K562 (cell line): ENCODE measurements around the gene TXN2. TPM values are rescaled to one million over a fixed set of nuclear protein-coding genes. Genes with fewer than 3 reads are reported as not detected.
A peak's percentile ranks its signal among the peaks of the same experiment; 100 is the strongest.

Experiments used
- ARNT ChIP-seq, 2 experiments: fragments of 450-650 bp; IDR thresholded peaks; 2 replicates each; pipeline ENCODE4 v1.6.1; 2016; ENCODE audit warnings: mild to moderate bottlenecking in 1 of 2
- ELF2 ChIP-seq: fragments of 250-450 bp; sonication (Bioruptor Pico); IDR thresholded peaks from 2 replicates; pipeline ENCODE4 v1.5.0; 2021; ENCODE audit warnings: mild to moderate bottlenecking
- ELK1 ChIP-seq: sonication (generic); formaldehyde crosslinking; IDR thresholded peaks from 2 replicates; pipeline ENCODE4 v1.8.1; 2022; ENCODE audit warnings: missing genetic modification reagents
- ELK3 ChIP-seq: fragments of 450-650 bp; formaldehyde crosslinking; IDR thresholded peaks from 2 replicates; pipeline ENCODE4 v1.4.0; 2020; ENCODE audit warnings: mild to moderate bottlenecking
- KLF10 ChIP-seq: fragments of 250-450 bp; sonication (Bioruptor Pico); IDR thresholded peaks from 2 replicates; pipeline ENCODE4 v1.6.1; 2021; ENCODE audit warnings: matching md5 sums
- KLF16 ChIP-seq: IDR thresholded peaks from 2 replicates; pipeline ENCODE4 v1.6.1; 2016; ENCODE audit warnings: antibody characterized with exemption
- NEUROD1 ChIP-seq: fragments of 150-350 bp; IDR thresholded peaks from 2 replicates; pipeline ENCODE4 v1.6.1; 2014; ENCODE audit warnings: borderline replicate concordance, low read length, low read depth; ENCODE audit not compliant: partially characterized antibody
- SAP30 ChIP-seq: fragments of 200-600 bp; sonication (generic); IDR thresholded peaks from 2 replicates; pipeline ENCODE4 v1.6.1; 2012; ENCODE audit warnings: borderline replicate concordance, low read depth, mild to moderate bottlenecking, moderate library complexity, low read length, control low read depth, inconsistent platforms; ENCODE audit not compliant: insufficient read depth, poor library complexity, severe bottlenecking
- SIN3B ChIP-seq: fragments of 450-650 bp; IDR thresholded peaks from 2 replicates; pipeline ENCODE4 v1.6.1; 2017; ENCODE audit warnings: low read depth, mild to moderate bottlenecking, moderate library complexity
- TEAD1 ChIP-seq, 2 experiments: fragments of 450-650 bp in 1 of 2; sonication (generic) in 1 of 2; formaldehyde crosslinking; IDR thresholded peaks; 2 replicates each; pipeline versions ENCODE4 v1.4.0 to v1.8.0; 2020 to 2022; ENCODE audit warnings: mild to moderate bottlenecking in 2 of 2, missing genetic modification reagents in 1 of 2
- XRCC3 ChIP-seq: fragments of 450-650 bp; IDR thresholded peaks from 2 replicates; pipeline ENCODE4 v1.6.1; 2017; ENCODE audit warnings: mild to moderate bottlenecking, moderate library complexity
- ZBTB9 ChIP-seq: fragments of 450-650 bp; formaldehyde crosslinking; IDR thresholded peaks from 2 replicates; pipeline ENCODE4 v1.4.0; 2020; ENCODE audit warnings: mild to moderate bottlenecking, moderate library complexity
- ZC3H11A ChIP-seq: IDR thresholded peaks from 2 replicates; pipeline ENCODE4 v1.6.1; 2012; ENCODE audit warnings: low read depth, low read length, improper control_type of control experiment
- ZNF318 ChIP-seq, 2 experiments: fragments of 450-650 bp; IDR thresholded peaks; 2 replicates each; pipeline ENCODE4 v1.6.1; 2016; ENCODE audit warnings: mild to moderate bottlenecking in 2 of 2, borderline replicate concordance in 1 of 2, low read depth in 1 of 2, moderate library complexity in 1 of 2
- ZNF354B ChIP-seq: fragments of 250-450 bp; sonication (Bioruptor Pico); IDR thresholded peaks from 2 replicates; pipeline ENCODE4 v1.4.0; 2020
- polyA plus RNA-seq, 8 experiments: library from polyadenylated mRNA; depleted of rRNA in 4 of 8; stranded (reverse) in 5 of 8; unstranded in 3 of 8; fragments of >200 nt; fragmentation: Nextera tagmentation in 2 of 8; fragmentation: Illumina TruSeq in 1 of 8; extraction: Ambion mirVana in 2 of 8; extraction: Trizol in 1 of 8; gene quantifications; 2 replicates each; pipeline versions ENCODE4 v1.2.1 to v1.2.3, GENCODE V29; 2011 to 2014; ENCODE audit warnings: inconsistent platforms in 1 of 8, missing spikeins in 1 of 8
- total RNA-seq, 7 experiments: library from RNA; depleted of rRNA in 6 of 7; stranded (reverse); fragments of >200 nt in 6 of 7; fragmentation: Illumina TruSeq in 2 of 7; extraction: Trizol in 2 of 7; gene quantifications; 2 replicates each; pipeline versions ENCODE4 v1.2.1 to v1.2.3, GENCODE V29; 2011 to 2021; ENCODE audit warnings: low replicate concordance in 1 of 7

Gene TXN2
- total and polyA plus RNA-seq, 9 of the 15 experiments (the other 6 are each of a cell fraction or from before 2014, with no cell fraction given): 48.5 to 399 (median 118) TPM

GRCh38 chr22:36506637-36507517, 25.4 kb upstream of the TXN2 start, which contains the start of gene FOXRED2 (continued):
- TF ChIP-seq ELK3 (CRISPR knock-in tag): no peak
- TF ChIP-seq SIN3B: peak; percentile 49; the same call in 1 of the 2 replicates
- no peak for TF ChIP-seq ZNF354B
- no peak for TF ChIP-seq KLF16
- TF ChIP-seq ZC3H11A: no peak
- no peak for TF ChIP-seq ZNF318 (IDR thresholded peaks at IDR 0.05; ENCODE audit: borderline replicate concordance in 1 of 2, low read depth in 1 of 2)
- TF ChIP-seq TEAD1 (CRISPR knock-in tag; IDR thresholded peaks at IDR 0.05): peak in 1 of 2 experiments; percentile 94; a peak in 1 of 4 replicates
- TF ChIP-seq SAP30: peak; percentile 68
- TF ChIP-seq ARNT (IDR thresholded peaks at IDR 0.05): no peak
- TF ChIP-seq XRCC3: no peak
- no peak for TF ChIP-seq ELF2 (CRISPR knock-in tag)
- no peak for TF ChIP-seq ZBTB9
- TF ChIP-seq NEUROD1: no peak
- no peak for TF ChIP-seq ELK1
- no peak for TF ChIP-seq KLF10
